IPS-NIHi11 (cell line): Measurements from ENCODE around the gene CCDC40.
"Not testable (repeated sequence)": the region's sequence is repeated elsewhere in the genome, so short reads cannot be mapped to it uniquely, and the experiment has no call there.

ENCODE experiments used
- DNase-seq: peaks from one replicate; pipeline ENCODE4 v3.0.0; 2012; ENCODE audit warnings: mixed read lengths, low spot score

CCDC40 gene

GRCh38 chr17:80082403-80083135, 46.1 kb downstream of the CCDC40 start:
- peak; percentile 89 for DNase-seq

DNA sequence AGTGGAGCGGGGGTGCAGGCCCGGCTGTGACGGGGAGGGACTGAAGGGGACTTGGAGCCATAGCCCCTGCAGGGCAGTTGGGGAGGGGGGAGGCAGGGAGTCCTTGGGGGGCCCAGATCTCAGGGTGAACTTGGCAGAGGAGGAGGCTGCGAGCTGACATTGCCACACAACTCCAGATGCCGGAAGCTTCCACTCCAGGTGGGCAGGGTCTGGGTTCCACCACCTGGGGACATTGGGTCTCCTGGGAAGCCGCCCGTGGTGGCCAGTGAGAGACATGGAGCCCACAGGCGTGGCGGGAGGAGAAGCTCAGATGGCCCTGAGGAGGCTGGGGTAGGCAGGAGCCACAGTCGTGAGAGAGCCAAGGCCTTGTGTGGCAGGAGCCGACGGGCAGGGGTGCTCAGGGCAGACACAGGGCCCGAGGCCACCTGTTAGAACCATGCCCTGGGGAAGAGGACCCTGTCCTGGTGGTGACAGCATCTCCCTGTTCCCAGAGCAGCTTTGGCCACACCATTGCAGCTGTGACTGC, 46.8 kb downstream of the CCDC40 start:
- no peak for DNase-seq

- no peak for DNase-seq
Observed at GRCh38 chr17:80084773-80085172, 48.3 kb downstream of the CCDC40 start.

DNA sequence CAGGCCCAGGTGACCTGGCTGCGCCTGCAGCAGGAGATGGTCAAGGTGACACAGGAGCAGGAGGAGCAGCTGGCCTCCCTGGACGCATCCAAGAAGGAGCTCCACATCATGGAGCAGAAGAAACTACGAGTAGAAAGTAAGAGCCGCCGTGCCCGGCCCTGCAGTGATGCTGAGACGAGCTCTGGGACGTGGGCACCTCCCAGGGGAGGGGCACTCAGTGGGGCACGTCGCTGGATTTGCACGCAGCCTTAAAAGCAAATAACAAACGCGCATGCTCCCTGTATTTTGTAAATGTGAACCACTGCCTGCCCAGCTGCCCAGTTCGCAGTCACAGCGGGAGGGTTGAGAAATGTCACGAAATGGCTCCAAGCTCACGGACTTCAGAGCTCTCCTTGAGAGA, 49.6 kb downstream of the CCDC40 start:
- no peak for DNase-seq

- no peak for DNase-seq
Observed at GRCh38 chr17:80086616-80087015, 50.2 kb downstream of the CCDC40 start.

GRCh38 chr17:80087346-80088265, 51.2 kb downstream of the CCDC40 start:
- no peak for DNase-seq

DNA sequence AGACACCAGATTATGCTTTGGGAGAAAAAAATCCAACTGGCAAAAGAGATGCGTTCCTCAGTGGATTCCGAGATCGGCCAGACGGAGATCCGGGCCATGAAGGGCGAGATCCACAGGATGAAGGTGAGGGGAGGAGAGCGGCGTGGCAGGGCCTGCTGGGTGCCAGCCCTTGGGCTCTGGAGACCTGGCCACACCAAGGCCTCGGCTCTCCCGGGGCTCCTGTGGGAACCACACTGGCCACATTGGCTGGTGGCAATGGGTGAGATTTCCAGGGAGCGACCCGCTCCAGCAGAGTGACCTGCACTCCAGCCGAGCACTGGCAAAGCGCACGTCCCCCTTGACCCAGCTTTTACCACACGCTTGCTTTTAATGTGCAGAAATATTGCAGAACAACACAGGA, 53.3 kb downstream of the CCDC40 start:
- no peak for DNase-seq

DNA sequence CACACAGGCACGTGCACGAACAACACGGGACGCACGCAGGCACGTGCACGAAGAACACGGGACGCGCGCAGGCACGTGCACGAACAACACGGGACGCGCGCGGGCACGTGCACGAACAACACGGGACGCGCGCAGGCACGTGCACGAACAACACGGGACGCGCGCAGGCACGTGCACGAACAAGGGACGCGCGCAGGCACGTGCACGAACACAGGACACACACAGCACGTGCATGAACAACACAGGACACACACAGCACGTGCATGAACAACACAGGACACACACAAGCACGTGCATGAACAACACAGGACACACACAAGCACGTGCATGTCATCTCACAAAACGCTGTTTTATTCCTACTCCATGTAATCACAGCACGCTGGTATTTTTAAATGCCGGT, 53.7 kb downstream of the CCDC40 start:
- not testable (repeated sequence) for DNase-seq

GRCh38 chr17:80091376-80091775, 54.9 kb downstream of the CCDC40 start:
- DNase-seq: no peak

- DNase-seq: no peak
Observed at GRCh38 chr17:80092959-80093358, 56.5 kb downstream of the CCDC40 start.

- DNase-seq: no peak
Observed at GRCh38 chr17:80095038-80095843, 58.8 kb downstream of the CCDC40 start.

GRCh38 chr17:80095844-80096475, 59.5 kb downstream of the CCDC40 start:
- no peak for DNase-seq

DNA sequence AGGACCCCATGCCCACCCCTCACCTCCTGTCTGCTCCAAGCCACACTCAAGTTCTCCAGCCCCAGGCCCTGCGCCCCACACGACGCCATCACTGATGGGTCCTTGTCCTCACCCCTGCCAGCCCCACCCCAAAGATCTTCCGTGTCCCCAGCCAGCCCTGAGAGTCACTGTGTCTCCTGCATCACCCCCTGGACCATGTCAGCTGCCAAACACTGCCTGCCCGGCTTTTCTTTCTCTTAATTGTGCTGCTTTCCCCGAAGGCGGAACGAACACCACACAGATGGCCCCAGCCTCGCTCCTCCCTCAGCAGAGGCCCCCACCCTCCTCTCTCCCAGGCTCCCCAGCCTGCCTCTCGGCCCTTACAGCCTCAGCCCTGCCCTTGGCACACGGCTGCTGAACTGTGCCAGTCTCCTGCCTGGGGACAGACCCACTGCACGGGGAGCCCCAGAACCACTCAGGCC, 60.1 kb downstream of the CCDC40 start:
- DNase-seq: no peak

GRCh38 chr17:80097127-80097621, 60.7 kb downstream of the CCDC40 start:
- no peak for DNase-seq

- no peak for DNase-seq
Observed at GRCh38 chr17:80097844-80098691, 61.6 kb downstream of the CCDC40 start.

DNA sequence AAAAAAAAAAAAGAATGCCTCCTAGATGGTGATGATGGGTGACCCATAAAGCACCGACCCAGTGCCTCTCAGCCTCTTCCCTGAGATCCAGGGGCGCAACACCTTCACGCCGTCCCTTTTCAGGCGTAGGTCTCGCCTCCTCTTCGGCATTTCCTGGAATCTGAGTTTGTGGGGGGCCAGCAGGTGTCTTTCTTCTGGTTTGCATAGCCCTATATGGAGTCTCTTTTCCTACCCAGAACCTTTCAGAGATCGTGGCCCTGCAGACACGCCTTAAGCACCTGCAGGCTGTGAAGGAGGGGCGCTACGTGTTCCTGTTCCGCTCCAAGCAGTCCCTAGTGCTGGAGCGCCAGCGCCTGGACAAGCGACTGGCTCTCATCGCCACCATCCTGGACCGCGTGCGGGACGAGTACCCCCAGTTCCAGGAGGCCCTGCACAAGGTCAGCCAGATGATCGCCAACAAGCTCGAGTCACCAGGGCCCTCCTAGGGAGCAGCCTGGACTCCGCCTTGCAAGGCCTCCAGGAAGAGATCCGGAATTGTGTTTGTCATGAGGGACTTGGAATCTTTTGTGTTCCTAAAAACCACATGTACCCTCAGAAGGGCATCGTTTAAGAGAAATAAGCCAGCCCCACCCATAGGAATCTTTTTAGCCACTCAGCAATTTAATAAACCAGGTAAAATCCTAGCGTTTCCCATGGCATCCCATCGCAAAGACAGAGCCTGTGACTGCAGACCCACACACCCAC, 63.0 kb downstream of the CCDC40 start:
- no peak for DNase-seq

GRCh38 chr17:80100035-80100323, 63.5 kb downstream of the CCDC40 start:
- DNase-seq: no peak

DNA sequence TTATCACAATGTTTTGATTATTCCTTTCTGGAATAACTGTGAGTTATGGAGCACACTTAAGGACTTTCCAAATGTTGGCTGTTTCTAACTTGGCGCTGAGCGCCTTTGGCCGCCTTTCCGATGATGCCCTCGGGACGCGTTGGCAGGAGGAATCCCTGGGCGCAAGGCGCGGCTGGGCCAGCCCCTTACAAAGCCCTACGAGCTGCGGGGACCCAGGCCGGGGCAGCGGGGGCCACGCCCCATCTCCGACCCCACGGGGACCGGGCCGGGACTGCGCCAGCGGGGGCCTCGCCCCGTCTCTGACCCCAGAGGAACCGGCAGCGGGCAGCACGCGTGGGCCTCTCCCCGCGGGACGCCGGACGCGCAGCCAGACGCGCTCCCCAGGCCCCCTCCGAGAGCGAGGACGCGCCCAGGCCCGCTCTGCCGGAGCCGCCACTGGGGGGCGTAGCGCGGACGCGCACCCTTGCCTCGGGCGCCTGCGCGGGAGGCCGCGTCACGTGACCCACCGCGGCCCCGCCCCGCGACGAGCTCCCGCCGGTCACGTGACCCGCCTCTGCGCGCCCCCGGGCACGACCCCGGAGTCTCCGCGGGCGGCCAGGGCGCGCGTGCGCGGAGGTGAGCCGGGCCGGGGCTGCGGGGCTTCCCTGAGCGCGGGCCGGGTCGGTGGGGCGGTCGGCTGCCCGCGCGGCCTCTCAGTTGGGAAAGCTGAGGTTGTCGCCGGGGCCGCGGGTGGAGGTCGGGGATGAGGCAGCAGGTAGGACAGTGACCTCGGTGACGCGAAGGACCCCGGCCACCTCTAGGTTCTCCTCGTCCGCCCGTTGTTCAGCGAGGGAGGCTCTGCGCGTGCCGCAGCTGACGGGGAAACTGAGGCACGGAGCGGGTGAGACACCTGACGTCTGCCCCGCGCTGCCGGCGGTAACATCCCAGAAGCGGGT, 64.8 kb downstream of the CCDC40 start, which contains the start of gene GAA:
Gene GAA, plus strand, starts transcription at position 571 of the 935 bp plus-strand sequence. CDS start 3,006 bp downstream, outside the sequence.
- DNase-seq: peak; percentile 100
